HG03108 (cell line): ENCODE measurements around the gene ARHGAP15.

Source experiments
- ATAC-seq: cut with Tn5 transposase; IDR thresholded peaks from one replicate; pipeline ENCODE4 v1.9.1; 2021; ENCODE audit warnings: moderate library complexity; ENCODE audit not compliant: unreplicated experiment

The ARHGAP15 gene

DNA sequence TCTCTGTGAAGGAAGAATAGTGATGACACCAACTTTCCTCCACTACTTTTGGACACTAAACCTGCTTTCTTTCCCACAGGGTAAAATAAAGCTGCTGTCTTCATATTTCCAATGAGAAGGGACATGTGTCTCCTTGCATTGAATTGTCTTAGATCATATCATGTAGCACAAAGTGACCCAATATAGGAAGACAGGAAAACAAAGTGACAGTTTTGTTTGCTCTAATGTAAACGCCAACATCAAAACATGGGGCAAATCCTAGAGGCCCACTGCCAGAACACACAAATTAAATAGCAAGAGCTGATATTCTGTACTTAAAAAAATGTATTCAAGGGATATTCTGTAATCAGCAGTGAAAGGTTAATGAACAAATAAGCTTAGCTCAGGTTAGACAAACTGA is 36.1 kb downstream of the ARHGAP15 start:
- no peak for ATAC-seq

- ATAC-seq = no peak
Measured at GRCh38 chr2:143169105-143169504, 39.9 kb downstream of the ARHGAP15 start.

- ATAC-seq = no peak
Measured at GRCh38 chr2:143171817-143172216, 42.6 kb downstream of the ARHGAP15 start.

DNA sequence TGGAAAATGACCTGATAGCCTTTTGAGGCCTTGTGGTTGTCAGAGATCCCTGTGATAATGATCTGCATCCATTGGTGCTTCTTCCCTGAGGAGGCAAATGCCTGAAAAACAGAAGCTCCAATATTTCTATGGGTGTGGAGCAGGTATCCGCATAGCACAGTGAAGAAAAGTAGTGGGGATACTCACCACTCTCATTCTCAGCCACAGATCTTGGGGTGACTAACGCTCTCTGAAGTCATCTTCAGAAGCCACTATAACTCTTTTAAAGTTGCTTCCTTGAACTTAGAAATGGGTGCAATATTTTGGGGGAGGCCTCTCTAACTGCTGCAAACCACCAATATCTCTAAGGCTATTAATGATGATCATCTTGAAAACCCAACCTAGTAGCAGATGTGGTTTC is 46.2 kb downstream of the ARHGAP15 start:
- no peak for ATAC-seq

DNA sequence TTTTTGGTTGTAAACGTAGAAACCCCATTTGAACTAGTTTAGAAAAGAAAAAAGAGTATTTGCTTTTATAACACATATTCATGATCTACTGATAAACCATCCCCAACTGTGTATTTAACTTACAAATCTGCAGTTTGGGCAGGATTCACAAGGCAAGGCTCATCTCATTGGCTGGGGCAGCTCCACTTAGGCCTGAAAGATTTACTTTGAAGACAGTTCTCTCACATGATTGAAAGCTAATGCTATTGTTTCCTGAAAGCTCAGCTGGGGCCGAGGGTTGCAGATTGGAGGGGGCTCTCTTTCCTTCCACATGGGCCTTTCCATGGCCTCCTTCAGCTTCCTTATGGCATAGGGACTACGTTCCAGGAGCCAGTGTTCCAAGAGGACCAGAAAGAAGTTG is 47.4 kb downstream of the ARHGAP15 start:
- ATAC-seq = no peak

DNA sequence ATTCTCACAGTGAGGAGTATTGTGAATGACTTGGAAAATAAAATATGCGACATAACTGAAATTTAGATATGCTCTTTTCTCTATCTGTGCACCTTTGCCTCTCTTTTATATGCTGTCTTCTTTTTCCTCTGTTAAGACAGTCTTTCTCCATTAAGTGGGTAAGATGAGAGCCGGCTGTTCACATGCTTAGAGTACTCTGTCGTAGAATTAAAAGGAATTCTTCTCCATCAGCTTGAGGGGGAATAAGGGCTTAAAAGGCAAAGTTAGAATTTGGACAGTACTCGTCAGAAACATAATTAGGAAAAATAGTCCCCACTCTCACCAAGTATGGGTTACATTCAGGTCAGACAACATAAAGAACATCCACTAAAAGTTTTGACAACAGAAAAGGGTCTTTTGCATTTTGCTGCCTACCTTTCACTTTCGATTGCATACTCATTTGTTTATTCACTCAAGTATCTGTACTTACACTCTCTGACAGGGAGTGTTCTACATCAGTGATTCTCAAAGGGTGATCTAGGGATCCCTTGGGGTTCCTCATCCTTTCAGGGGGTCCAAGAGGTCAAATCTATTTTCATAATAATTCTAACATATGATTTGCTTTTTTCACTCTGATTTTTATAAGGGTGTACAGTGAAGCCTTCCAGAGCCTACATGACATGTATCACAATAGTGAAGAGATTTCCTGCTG is 48.0 kb downstream of the ARHGAP15 start:
- peak; percentile 96 for ATAC-seq

DNA sequence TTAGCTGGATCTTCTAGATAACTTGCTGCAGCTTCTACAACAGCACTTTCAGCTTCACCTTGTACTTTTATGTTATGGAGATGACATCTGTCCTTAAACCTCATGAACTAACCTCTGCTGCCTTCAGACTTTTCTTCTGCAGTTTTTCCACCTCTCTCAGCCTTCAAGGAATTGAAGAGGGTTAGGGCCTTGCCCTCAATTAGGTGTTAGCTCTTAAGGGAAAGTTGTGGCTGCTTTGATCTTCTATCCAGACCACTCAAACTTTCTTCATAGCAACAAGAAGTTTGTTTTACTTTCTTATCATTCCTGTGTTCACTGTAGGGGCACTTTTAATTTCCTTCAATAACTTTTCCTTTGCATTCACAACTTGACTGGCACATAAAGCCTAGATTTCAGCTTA is 52.3 kb downstream of the ARHGAP15 start:
- no peak for ATAC-seq

GRCh38 chr2:143182649-143183048 is 53.4 kb downstream of the ARHGAP15 start:
- ATAC-seq = no peak

- no peak for ATAC-seq
Measured at GRCh38 chr2:143183804-143184463, 54.7 kb downstream of the ARHGAP15 start.

DNA sequence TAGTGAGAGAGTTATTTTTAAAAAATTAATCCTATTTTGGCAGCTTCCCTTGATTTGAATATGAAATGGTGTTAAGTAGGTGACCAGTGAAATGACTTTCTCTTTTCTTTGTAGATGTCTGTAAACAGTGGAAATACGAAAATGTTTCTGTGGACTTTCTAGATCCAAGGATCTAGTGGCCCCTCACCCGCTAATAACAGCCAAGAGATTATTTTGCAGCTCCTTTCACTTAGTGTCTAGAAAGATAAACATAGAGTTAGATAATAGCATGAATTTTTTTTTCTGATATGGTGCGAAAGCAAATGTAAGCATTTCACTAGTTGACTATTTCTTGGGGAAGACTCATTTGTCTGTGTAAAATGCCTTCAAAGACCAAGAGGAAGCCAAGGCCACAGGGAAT is 57.7 kb downstream of the ARHGAP15 start:
- ATAC-seq = no peak

- no peak for ATAC-seq
Measured at GRCh38 chr2:143190431-143190830, 61.2 kb downstream of the ARHGAP15 start.

DNA sequence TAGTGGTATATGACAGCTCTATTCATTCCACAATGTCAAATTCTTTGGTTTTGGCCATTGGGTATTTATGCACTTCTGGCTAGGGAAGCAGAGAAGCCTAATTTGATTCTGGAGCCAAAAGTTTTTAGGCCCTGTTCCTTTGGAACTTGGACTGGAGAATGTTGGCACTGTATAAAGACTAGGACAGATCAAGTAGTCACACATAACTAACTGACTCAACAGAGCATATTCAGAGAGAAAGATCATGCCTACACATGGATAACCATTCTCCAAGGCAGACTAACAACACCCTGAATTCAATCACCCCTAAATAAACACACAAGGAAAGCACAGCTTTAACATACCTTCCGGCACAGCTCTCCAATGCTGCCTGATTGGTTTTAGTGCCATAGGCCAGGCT is 62.9 kb downstream of the ARHGAP15 start:
- ATAC-seq = no peak

DNA sequence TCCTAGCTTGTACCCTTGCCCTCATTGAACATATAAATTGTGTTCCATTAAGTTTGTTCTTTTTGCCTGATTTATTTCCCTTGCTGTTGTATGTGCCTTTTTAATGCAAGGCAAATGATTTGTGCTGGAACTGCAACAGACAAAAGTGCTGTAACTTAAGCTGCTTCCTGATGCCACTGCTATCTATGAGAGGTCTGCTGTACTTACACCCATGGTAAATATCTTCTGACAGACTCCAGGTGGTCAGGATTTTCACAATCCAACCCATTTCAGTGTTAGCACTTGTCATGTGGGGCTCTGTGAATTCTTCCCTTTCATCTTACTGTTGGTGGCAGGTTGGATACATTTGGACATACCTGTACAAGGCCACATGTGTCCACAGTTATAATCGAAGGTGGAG is 63.5 kb downstream of the ARHGAP15 start:
- ATAC-seq = no peak

- no peak for ATAC-seq
Measured at GRCh38 chr2:143193121-143193520, 63.9 kb downstream of the ARHGAP15 start.

- ATAC-seq = no peak
Measured at GRCh38 chr2:143195511-143195910, 66.3 kb downstream of the ARHGAP15 start.

GRCh38 chr2:143204062-143204461 is 74.8 kb downstream of the ARHGAP15 start:
- ATAC-seq = no peak

- peak; percentile 40 for ATAC-seq
Measured at GRCh38 chr2:143205106-143205764, 76.0 kb downstream of the ARHGAP15 start.

DNA sequence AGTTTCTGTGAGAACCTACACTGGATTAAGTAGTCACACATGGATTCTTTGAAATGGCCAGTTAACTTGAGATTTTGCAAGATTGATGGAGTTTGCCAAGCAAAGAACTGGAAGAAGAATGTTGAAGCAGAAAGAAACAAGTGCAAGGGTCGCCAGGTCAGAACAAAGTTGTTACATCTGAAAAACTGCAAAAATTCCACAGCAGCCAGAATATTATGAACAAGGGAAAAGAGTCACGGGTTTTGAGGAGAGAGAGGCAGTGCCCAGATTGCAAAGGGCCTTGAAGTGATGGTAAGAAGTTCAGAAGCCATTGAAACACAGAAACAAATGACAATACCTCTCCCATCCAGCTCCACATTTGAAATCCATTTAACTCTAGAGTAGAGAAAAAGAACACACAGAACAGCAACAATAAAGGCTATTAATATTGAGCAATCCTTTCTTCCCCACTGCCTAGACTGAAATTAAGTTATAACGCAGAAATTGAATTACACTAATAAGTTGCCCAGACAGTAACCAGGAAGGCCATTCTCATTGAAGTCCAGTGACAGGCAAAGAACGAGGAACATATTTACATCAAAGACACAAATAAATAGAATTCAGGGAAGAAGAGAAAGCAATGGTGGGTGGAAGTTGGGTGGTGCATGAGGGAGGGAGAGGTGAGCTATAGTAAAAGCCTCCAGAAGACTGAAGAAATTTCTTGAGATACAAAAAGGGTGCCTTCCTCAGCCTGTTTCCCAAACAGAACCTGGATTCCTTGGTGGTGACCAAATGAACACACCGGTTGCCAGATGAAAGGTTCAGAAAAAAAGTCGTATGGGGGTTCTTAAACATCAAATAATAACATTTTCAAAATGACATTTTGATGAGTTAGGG is 80.6 kb downstream of the ARHGAP15 start:
- no peak for ATAC-seq

- ATAC-seq = no peak
Measured at GRCh38 chr2:143210446-143210819, 81.2 kb downstream of the ARHGAP15 start.

- ATAC-seq = no peak
Measured at GRCh38 chr2:143217512-143218115, 88.4 kb downstream of the ARHGAP15 start.

GRCh38 chr2:143218621-143219020 is 89.4 kb downstream of the ARHGAP15 start:
- no peak for ATAC-seq
